Measurements from ENCODE around the gene HOXA3.

HOXA3 gene

DNA sequence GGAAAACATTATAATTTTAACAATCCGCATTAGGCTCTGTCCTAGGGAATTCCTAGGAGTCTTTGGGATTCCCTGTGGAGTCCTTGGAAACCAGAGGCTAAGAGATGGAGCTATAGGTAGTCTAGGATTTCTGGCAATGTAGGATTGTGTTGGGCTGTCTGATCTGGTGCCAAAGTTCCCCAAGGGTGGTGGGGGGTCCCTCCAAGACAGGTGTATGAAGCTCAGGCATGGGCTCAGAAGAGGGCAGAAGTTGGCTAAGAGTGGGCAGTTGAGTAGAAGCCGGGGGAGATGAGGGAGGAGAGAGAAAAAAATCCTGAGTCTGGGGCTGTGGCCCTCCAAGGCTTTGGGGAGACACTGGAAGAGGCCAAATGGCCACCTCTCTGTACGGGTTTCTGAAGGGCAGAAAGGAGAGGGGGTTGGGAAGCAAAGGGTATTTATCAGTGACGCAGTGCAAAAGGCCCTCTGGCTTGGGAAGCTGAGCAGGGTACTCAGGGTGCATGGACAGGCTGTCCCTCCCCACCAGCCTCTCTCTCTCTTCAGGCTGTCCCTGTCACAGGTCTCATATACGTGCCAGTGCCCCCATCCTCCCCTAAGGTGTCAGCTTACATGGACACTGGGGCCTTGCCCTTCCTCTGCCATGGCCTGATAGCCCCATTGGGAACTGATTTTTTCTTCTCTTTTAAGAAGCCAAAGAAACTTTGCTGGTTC lies 5.7 kb downstream of the HOXA3 start:
- in situ Hi-C loops (cut with MboI; ENCODE audit: low sequenced_read_pairs), result no loop called here

DNA sequence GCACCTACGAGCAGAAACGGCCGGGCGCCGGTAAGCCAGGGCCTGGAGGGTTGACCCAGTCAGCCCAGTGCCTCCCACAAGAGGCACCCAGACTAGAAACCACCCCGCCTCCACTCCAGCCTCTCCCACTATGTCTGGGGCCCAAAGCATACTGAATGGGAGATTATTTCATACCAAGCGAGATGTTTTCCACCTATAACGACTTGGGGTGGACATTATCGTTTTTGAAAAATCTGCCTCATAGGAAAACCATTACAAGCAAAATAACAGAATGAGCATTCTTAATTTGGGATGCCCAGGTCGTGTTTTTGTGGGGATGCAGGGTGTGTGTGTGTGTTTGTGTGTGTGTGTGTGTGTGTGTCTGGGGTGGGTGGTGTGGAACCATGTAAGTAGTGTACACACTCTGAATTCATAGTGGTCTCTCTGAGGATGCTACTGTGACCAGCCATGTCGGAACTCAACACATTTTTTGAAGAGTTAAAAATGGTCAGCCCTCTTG lies 6.4 kb downstream of the HOXA3 start:
- in situ Hi-C loops (cut with MboI; ENCODE audit: low sequenced_read_pairs), result no loop called here

DNA sequence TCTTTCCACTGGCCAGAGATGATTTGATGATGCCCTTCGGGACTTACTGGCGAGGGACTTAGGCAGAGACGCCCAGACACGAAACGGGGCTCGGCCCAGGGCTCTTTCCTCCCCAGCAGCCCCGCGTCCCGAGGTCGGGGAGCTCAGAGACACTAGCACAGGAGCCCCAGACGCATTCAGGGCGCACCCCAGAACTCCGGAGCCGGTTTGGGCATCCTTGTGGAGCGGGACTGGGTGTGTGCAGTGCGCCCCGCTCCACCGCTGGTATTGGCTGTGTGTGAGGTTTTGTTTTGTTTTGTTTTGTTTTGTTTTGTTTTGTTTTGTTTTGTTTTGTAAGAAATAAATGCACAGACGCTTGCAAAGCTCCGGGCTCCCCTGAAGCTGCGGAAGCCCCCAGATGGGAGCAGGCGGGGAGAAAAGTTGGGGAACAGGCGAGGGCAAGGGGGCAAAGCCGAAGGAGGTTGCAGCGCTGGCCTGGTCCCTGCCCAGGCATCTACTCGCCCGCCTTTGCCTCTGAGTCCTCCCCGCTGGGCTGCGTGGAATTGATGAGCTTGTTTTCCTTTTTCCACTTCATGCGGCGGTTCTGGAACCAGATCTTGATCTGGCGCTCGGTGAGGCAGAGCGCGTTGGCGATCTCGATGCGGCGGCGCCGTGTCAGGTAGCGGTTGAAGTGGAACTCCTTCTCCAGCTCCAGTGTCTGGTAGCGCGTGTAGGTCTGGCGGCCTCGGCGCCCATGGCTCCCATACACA lies 7.0 kb downstream of the HOXA3 start:
- in situ Hi-C loops (cut with MboI; ENCODE audit: low sequenced_read_pairs), result no loop called here

DNA sequence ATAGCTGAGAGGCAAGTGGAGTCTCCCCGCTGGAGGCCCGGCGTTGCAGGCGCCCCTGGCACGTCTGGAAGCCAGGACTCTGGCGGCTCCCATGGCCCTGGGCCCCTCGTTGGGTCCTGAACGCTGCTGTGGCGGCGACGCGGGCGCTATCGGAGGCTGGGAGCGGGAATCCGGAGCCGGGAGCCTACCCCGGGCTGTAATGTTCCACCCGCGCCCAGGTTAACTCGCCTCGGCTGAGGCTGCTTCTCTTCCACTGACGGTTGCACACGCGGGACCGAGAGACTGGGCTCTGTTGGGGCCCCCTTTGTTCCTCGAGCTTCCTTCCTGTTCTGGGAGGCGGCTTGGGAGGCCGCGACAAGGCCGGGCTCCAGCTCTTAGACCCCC lies 7.6 kb downstream of the HOXA3 start:
- in situ Hi-C loops (cut with MboI; ENCODE audit: low sequenced_read_pairs), result no loop called here

DNA sequence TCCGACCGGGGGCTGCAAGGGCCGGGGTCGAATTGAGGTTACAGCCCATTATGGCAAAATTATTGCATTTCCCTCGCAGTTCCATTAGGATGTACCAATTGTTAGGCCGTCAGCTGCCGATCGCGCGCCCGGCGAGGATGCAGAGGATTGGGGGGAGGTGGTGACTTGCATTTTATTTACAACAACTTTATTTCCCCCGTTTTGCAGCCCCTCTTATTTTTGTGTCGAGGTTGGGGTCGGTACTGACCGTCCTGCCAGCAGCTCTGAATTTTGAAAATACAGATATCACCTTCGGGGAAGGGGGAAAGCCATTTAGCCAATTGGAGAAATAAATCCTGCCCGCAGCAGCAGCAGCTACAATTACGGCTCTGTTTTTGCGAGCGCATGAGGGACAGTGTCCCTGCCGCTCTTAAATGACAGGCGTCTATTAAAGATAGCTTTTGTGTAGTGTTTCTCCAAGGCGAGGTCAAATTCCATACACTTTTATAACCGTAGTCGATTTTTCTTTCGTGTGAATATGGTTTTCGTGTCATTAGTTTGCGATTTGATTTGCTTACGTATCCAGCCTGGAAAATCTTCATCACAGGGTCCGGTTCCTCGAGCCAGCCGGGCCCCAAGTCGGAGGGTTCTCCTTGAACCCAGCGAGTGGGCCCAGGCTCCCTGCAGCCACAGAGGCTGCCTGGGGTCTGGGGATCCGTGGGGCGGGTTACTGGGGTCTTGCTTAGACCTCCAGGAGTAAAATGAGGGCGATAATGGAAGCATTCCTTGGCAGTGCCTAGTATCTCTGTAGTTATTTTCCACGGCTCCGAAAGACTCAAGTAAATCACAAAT lies 8.2 kb downstream of the HOXA3 start:
- in situ Hi-C loops (cut with MboI; ENCODE audit: low sequenced_read_pairs), result no loop called here

DNA sequence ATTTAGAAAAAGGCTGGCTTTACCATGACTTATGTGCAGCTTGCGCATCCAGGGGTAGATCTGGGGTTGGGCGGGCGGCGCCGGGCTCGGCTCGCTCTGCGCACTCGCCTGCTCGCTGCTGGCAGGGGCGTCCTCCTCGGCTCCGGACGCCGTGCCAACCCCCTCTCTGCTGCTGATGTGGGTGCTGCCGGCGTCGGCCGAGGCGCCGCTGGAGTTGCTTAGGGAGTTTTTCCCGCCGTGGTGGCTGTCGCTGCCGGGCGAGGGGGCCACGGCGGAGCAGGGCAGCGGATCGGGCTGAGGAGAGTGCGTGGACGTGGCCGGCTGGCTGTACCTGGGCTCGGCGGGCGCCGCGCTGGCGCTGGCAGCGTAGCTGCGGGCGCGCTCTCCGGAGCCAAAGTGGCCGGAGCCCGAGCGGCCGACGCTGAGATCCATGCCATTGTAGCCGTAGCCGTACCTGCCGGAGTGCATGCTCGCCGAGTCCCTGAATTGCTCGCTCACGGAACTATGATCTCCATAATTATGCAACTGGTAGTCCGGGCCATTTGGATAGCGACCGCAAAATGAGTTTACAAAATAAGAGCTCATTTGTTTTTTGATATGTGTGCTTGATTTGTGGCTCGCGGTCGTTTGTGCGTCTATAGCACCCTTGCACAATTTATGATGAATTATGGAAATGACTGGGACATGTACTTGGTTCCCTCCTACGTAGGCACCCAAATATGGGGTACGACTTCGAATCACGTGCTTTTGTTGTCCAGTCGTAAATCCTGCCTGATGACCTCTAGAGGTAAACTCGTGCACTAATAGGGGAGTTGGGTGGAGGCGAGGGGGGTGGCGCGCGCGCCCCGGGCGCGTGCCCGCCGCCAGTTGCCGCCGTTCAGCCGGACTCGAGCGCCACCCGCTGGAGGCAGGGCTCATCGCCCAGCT lies 9.1 kb downstream of the HOXA3 start, which contains the start of gene HOXA5:
Gene HOXA5 (minus strand): TSS at position 659 of the 927 bp plus-strand sequence. CDS start 74 bp downstream, at position 585.
- in situ Hi-C loops (cut with MboI; ENCODE audit: low sequenced_read_pairs), result no loop called here

DNA sequence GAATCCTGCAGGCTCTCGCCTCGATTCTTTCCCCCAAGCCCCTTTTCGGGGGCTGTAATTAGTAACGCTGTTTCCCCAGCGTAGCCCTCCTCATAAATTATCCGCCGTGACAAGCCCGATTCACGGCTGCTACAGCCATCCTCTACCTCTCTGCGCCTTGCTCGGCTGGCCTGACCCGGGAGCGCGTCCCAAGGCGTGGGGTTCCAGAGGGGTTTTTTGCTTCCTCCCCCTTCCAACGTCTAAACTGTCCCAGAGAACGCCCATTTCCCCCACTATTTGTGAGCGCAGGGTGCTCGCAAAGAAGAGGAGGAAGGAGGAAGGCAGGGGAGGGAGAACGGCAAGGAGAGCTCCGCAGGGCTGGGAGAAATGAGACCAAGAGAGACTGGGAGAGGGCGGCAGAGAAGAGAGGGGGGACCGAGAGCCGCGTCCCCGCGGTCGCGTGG lies 9.8 kb downstream of the HOXA3 start:
- in situ Hi-C loops (cut with MboI; ENCODE audit: low sequenced_read_pairs), result no loop called here

DNA sequence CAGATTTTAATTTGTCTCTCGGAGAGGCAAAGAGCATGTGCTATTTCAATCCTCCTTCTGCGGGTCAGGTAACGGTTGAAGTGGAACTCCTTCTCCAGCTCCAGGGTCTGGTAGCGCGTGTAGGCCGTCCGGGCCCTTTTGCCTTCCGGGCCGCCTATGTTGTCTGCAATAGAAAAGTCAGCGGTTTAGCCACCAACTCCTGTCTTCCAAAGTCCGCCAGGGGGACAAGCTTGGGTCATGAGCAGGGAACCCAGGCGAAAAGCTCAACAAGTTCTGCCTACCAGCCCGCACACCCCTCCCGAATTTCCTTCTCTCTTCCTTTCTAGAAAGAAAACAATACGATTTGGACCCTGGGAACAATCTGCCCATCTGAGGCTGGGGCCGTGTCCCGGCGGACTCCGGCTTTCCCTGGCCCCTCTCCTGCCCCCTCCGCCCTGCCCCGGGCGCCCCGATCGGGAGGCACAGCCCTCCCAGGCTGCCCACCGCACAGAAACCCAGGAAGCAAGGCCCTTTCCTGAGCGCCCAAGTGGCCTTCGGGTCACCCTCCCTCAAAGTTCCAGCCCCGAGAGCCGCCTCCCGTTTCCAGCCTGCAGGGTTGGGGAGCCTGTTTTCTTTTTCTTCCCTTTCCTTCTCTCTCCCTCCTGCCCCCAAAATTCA lies 10.3 kb downstream of the HOXA3 start:
- in situ Hi-C loops (cut with MboI; ENCODE audit: low sequenced_read_pairs), result no loop called here

DNA sequence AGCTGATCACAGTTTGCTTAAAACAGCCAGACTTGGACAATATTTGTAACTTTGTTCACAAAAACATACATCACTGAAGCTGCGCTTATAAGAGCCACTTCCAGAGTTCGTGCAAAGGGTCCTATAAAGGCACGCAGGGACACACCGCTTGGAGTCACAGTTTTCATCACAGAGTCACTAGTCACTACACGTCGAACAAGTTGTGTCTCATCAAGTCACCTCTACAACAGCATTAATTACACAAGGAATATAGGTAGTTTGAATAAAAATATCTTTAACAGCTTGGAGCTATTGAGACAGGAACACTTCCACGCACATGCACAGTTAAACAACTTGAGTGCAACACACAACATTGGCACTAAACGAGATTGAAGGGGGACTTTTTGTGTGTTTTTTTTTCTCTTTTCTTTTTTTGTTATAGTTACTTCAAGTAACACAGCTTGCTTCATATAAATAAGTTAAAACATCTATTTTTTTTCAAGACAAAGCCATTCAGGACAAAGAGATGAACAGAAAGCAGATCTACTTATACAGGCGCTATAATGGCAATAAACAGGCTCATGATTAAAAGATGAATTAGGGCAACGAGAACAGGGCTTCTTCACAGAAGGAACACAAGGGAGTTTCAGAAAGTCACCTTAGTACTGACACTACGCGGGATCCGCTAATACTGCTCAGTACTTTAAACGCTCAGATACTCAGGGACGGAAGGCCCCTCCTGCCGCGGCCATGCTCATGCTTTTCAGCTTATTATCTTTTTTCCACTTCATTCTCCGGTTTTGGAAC lies 11.1 kb downstream of the HOXA3 start:
- in situ Hi-C loops (cut with MboI; ENCODE audit: low sequenced_read_pairs), result no loop called here

DNA sequence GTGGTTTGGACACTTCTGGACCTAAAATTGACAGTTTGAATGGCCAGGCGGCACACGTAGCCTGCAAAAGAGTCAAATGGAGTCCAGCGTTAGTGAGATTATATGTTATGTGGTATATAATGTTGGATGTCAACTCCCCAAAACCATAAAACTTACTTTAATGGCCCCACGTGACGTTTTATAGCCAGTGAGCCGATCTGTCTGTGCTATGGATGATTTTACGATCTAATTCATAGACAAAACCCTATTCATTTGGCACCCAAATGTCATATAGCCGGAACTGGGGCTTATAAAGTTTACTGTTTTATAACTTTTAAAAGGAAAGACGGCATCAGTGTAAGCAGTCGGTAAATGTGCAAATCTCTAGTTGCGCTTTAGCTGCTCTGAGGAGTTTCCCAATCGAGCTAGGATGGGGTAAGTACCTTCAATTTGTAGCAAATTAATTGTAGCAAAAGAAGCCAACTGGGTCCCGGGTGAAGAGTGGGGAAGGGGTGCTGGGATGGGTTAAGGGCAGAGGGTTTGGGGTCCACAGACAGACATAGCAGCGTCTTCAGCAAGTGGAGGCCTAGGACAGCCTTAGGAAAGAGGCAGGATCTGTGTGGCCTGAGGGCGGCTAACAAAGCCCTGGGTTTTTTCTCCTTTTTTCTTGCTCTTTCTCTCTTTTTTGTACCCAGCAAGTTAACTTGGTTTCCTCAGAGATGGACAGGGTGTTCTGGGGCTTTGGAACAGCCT lies 12.1 kb downstream of the HOXA3 start:
- in situ Hi-C loops (cut with MboI; ENCODE audit: low sequenced_read_pairs), result no loop called here

DNA sequence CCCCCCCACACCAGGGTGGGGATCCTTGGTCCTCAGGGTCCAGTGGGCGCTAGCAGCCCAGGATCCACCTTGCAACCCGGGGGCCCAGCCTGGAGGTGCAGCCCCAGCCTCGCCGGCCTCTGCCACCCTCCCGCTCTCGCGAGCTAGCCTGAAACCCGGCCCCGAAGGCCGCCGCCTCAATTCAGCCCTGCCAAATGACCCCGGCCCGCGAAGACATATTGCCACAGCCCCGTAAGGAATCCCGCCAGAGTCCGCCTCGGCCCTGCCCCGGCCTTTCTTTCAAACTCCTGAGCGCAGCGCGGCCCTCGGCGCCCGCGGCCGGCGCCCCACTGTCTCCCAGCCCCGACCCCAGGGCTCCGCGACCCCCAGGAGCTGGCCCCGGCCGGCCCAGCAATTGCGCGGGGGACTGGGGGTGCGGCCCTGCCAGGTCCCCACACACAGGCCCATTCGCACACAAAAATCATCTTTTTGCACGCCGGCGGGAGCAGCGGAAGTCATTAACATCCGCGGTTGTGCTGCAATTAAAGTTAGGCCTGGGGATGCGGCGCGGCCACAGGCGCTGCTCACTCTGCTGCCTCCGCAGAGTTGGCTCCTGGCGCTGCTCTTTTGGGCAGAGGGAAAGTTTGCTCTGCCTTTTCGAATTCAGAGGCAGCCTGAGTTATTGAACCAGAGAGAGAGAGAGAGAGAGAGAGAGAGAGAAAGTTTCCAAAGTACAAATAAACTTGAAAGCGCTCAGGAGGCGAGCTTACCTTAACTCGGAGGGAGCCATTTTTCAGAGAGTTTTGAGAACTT lies 12.9 kb downstream of the HOXA3 start:
- in situ Hi-C loops (cut with MboI; ENCODE audit: low sequenced_read_pairs), result no loop called here

DNA sequence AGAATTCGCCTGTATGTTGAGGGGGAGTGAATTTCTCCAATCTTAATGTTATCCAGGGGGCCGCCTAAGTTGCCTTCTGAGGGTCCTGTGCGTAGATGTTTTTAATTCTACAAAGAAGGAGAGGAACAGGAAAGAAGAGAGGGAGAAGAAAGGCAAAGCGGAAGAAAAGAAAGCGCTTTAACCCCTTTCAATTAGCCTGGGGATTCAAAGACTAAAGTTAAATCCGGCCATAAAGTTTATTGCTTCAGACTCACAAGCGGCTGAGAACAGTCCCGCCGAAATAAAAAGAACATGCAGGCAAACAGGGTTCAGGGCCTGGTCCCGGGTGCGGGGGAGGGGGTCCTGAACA lies 13.4 kb downstream of the HOXA3 start:
- in situ Hi-C loops (cut with MboI; ENCODE audit: low sequenced_read_pairs), result no loop called here

DNA sequence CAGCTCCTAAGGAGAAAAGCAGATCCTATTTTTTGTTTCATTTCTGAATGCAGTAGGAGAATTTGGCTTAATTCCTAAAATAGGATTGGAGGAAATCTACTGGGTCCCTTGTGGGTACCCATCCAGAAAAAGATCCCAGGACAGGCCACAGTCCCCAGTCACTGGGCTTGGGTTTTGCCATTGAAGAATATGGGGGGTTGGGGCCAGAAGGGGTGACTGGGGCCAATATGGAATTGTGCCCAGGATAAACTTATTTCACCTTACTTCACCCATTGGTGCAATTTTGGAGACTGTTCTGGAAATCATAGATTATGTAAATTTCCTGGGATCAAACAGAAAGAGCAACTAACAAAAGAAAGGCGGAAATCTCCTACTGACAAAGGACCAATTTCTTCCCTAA lies 13.9 kb downstream of the HOXA3 start:
- in situ Hi-C loops (cut with MboI; ENCODE audit: low sequenced_read_pairs), result no loop called here

DNA sequence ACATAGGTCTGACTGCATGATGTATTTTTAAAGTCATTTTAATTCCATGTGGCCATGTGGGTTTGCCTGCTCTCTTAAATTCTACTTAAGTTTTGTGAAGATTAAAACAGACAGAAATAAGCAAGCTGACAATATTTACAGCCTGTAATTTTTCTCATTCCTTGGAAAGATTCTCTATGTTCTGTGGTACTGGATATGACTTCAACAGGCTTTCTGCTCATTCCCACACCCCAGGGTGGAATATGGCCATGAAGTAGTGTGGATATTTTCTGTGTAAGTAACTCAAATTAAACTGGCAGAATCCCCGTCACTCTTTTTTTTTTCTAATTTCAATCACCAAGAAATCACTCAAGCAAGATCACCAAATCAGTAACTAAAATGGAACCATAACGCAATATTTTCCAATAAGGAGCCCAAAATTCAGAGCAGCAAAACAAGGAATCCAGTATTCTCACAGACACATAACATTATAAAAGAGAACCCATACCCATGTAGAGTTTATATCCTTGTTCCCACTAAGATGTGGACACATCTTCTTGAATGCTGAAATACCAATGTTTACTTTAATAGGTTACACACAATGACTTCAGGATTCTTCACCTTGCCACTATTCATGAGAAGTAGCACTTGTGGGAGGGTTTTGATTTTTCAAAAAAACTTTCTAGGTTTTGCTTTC lies 14.6 kb downstream of the HOXA3 start:
- in situ Hi-C loops (cut with MboI; ENCODE audit: low sequenced_read_pairs), result no loop called here

DNA sequence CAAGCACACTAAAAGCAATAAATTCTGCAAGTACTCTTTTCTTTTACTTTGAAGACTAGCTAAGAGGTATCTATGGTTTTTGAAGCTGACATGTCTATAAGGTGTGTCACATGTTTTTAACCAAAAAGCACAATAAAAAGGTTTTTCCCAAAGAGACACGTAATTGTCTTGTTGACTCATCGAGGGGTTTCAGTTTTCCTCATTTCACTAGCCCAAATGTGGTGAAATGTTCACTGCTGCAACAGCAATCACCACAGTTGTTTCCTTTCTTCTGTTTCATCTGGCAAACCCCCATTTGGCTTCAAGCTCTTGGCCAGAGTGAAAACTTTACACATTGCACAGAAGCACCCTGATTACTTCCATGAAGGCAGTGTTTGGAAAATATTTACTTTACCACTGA lies 18.0 kb downstream of the HOXA3 start:
- in situ Hi-C loops (cut with MboI; ENCODE audit: low sequenced_read_pairs), result no loop called here

DNA sequence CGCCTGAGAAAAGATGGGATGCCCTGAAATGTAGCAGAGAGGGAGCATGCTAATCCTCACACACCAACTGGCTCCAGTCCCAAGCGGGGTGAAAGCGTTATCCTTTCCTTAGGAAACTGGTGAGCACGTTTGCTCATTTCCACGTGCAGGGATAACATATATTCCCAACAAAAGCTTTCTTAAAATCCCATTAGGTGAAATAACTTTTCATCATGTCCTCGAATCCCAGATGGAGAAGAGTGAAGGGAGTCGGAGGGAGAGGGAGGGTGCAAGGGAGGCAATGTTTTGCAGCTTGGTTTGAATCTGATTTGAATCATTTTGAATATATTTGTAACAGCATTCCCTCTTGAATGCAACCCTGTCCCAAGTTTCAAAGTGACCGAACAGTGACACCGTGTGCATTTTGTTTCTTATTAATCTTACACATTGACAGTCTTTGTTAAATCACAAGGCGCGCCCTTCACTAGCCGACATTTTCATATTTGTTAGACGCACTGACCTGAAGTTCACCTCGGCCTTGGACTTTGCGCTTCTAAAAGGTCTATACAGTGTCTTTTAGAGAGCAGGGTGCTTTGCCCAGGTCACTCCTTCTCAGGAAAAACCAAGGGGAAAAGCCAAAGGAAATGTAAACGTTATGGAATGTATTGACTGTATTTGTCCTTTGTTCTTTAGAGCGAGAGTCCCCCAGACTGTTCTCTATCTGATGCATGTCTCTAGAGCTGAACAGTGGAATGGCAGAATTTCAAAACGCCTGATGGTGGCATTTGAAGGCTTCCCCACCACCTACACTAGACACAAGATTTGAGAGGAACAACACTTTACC lies 18.8 kb downstream of the HOXA3 start:
- in situ Hi-C loops (cut with MboI; ENCODE audit: low sequenced_read_pairs), result no loop called here
